GM21526 (cell line): Measurements from ENCODE around the gene POR.
"Not testable (repeated sequence)": the region's sequence is repeated elsewhere in the genome, so short reads cannot be mapped to it uniquely, and the experiment has no call there.

Source experiments
- ATAC-seq: cut with Tn5 transposase; IDR thresholded peaks from one replicate; pipeline ENCODE4 v1.9.1; 2021; ENCODE audit warnings: moderate library complexity; ENCODE audit not compliant: unreplicated experiment, low FRiP score

The POR gene

GRCh38 chr7:75883265-75883824, 31.6 kb upstream of the POR start:
- not testable (repeated sequence) for ATAC-seq

- no peak for ATAC-seq
These were observed 30.5 kb upstream of the POR start for GRCh38 chr7:75884476-75884875.

GRCh38 chr7:75885036-75885435, 29.9 kb upstream of the POR start:
- no peak for ATAC-seq

GRCh38 chr7:75887669-75888369, 27.1 kb upstream of the POR start:
- ATAC-seq, result no peak

- ATAC-seq, result no peak
These were observed 26.3 kb upstream of the POR start for GRCh38 chr7:75888464-75889222.

- no peak for ATAC-seq
These were observed 25.6 kb upstream of the POR start for GRCh38 chr7:75889223-75889825.

- ATAC-seq, result no peak
These were observed 25.1 kb upstream of the POR start for GRCh38 chr7:75889826-75890225.

- ATAC-seq, result not testable (repeated sequence)
These were observed 23.7 kb upstream of the POR start for GRCh38 chr7:75891237-75891636.

- ATAC-seq, result no peak
These were observed 23.0 kb upstream of the POR start for GRCh38 chr7:75891815-75892411.

GRCh38 chr7:75892634-75893272, 22.2 kb upstream of the POR start:
- no peak for ATAC-seq

GRCh38 chr7:75896803-75897327, 18.1 kb upstream of the POR start:
- no peak for ATAC-seq

- no peak for ATAC-seq
These were observed 14.2 kb upstream of the POR start for GRCh38 chr7:75900617-75901315.

- no peak for ATAC-seq
These were observed 9.0 kb upstream of the POR start for GRCh38 chr7:75905785-75906604.

GRCh38 chr7:75906991-75907667, 7.8 kb upstream of the POR start:
- ATAC-seq, result no peak

GRCh38 chr7:75907668-75908039, 7.3 kb upstream of the POR start:
- ATAC-seq, result not testable (repeated sequence)

- no peak for ATAC-seq
These were observed 5.3 kb upstream of the POR start for GRCh38 chr7:75909521-75910132.

- not testable (repeated sequence) for ATAC-seq
These were observed 3.8 kb upstream of the POR start for GRCh38 chr7:75911186-75911585.

- ATAC-seq, result no peak
These were observed 1.5 kb upstream of the POR start for GRCh38 chr7:75913437-75913836.
